ENCODE data around the gene TSPAN18.

GRCh38 chr11:44849424-44849823 is 122.7 kb downstream of the TSPAN18 start:
- TF ChIP-seq CTCF (IDR thresholded peaks at IDR 0.05; ENCODE audit: low read length) (no peak), EZH2 (optimal IDR thresholded peaks at IDR 0.05; ENCODE audit: low read depth, low read length) (no peak)
